SK-N-SH (cell line): ENCODE measurements around the gene KLF13. TPM values are rescaled to one million over a fixed set of nuclear protein-coding genes. Genes with fewer than 3 reads are reported as not detected.

ENCODE experiments used
- CTCF ChIA-PET: fragments of 300-600, 350-600 bp; formaldehyde crosslinking; extraction: SDS; loops from one replicate; lab custom pipeline; 2021; lab: Yijun Ruan, JAX
- POLR2A ChIA-PET: fragments of 350-600 bp; sonication (Branson Sonifier 250); formaldehyde crosslinking; extraction: SDS; loops from one replicate; lab custom pipeline; 2020; ENCODE audit warnings: antibody characterized with exemption, inconsistent platforms; lab: Yijun Ruan, JAX
- DNase-seq: peaks from one replicate; pipeline ENCODE4 v3.0.0; 2012
- H2AFZ ChIP-seq: fragments of 200-600 bp; sonication (generic); 2 replicates; pipeline ENCODE4 v1.8.1; 2016; ENCODE audit warnings: antibody characterized with exemption, mild to moderate bottlenecking, low read depth
- H3F3A ChIP-seq: fragments of 200-600 bp; sonication (generic); replicated peaks from 2 replicates; pipeline ENCODE3; 2016; ENCODE audit warnings: antibody characterized with exemption, mild to moderate bottlenecking; ENCODE audit not compliant: insufficient read depth
- H3K27ac ChIP-seq, 2 experiments: fragments of 200-500 bp in 1 of 2; fragments of 200-600 bp in 1 of 2; sonication (Bioruptor generic) in 1 of 2; sonication (generic), shearing (Covaris generic) in 1 of 2; 2 replicates each; pipeline versions ENCODE4 v1.5.1 to v1.6.1; 2014 to 2016; ENCODE audit warnings: low read depth in 2 of 2, inconsistent platforms in 1 of 2, low read length in 1 of 2, mild to moderate bottlenecking in 1 of 2, mixed read lengths in 1 of 2
- H3K27me3 ChIP-seq: fragments of 200-600 bp; sonication (generic), shearing (Covaris generic); 2 replicates; pipeline ENCODE4 v1.6.1; 2016; ENCODE audit warnings: mixed run types; ENCODE audit not compliant: insufficient read depth
- H3K36me3 ChIP-seq, 2 experiments: fragments of 200-500 bp in 1 of 2; fragments of 200-600 bp in 1 of 2; sonication (Bioruptor generic) in 1 of 2; sonication (generic) in 1 of 2; replicated peaks in 1 of 2; 2 replicates each; pipeline versions ENCODE3 to v1.5.1; 2014 to 2016; ENCODE audit warnings: low read length in 1 of 2, mild to moderate bottlenecking in 1 of 2; ENCODE audit not compliant: insufficient read depth in 2 of 2, control insufficient read depth in 1 of 2
- H3K4me1 ChIP-seq, 2 experiments: fragments of 200-500 bp in 1 of 2; fragments of 200-600 bp in 1 of 2; sonication (Bioruptor generic) in 1 of 2; sonication (generic), shearing (Covaris generic) in 1 of 2; 2 replicates each; pipeline versions ENCODE4 v1.5.1 to v1.6.1; 2014 to 2016; ENCODE audit warnings: low read depth in 1 of 2, low read length in 1 of 2, mixed run types in 1 of 2; ENCODE audit not compliant: insufficient read depth in 2 of 2, control insufficient read depth in 1 of 2
- H3K4me2 ChIP-seq: fragments of 200-600 bp; sonication (generic), shearing (Covaris generic); 2 replicates; pipeline ENCODE4 v1.6.1; 2017; ENCODE audit warnings: mixed run types
- H3K4me3 ChIP-seq, 2 experiments: fragments of 200-500 bp in 1 of 2; fragments of 200-600 bp in 1 of 2; sonication (Bioruptor generic) in 1 of 2; sonication (generic), shearing (Covaris generic) in 1 of 2; 2 replicates each; pipeline versions ENCODE4 v1.5.1 to v1.8.1; 2014 to 2016; ENCODE audit warnings: low read depth in 2 of 2, inconsistent platforms in 1 of 2, low read length in 1 of 2, mild to moderate bottlenecking in 1 of 2, mixed read lengths in 1 of 2, moderate library complexity in 1 of 2
- H3K79me2 ChIP-seq: fragments of 200-600 bp; sonication (generic); 2 replicates; pipeline ENCODE4 v1.8.1; 2017; ENCODE audit warnings: mild to moderate bottlenecking; ENCODE audit not compliant: insufficient read depth
- H3K9ac ChIP-seq: fragments of 200-600 bp; sonication (generic); 2 replicates; pipeline ENCODE4 v1.6.1; 2017; ENCODE audit warnings: mixed run types
- H3K9me2 ChIP-seq: fragments of 200-600 bp; sonication (generic); 2 replicates; pipeline ENCODE4 v1.6.1; 2017; ENCODE audit warnings: mixed run types
- H3K9me3 ChIP-seq: fragments of 200-600 bp; sonication (generic); 2 replicates; pipeline ENCODE4 v1.6.1; 2017; ENCODE audit warnings: mixed run types, mild to moderate bottlenecking, moderate library complexity
- H4K20me1 ChIP-seq: fragments of 200-600 bp; sonication (generic); 2 replicates; pipeline ENCODE4 v1.6.1; 2017; ENCODE audit warnings: mild to moderate bottlenecking, mixed run types; ENCODE audit not compliant: insufficient read depth
- EP300 ChIP-seq, 2 experiments: IDR thresholded peaks; 2 replicates each; pipeline versions ENCODE4 v1.4.0 to v1.6.1; 2012; ENCODE audit warnings: borderline replicate concordance in 1 of 2, low read depth in 1 of 2, low read length in 1 of 2
- EZH2phosphoT487 ChIP-seq: fragments of 200-600 bp; sonication (generic); IDR thresholded peaks from 2 replicates; pipeline ENCODE4 v1.6.1; 2017; ENCODE audit warnings: low read depth, mixed run types, mild to moderate bottlenecking, antibody characterized with exemption, moderate library complexity, borderline replicate concordance
- FOSL2 ChIP-seq: IDR thresholded peaks from 2 replicates; pipeline ENCODE4 v1.4.0; 2012; ENCODE audit warnings: low read depth, mild to moderate bottlenecking, moderate library complexity, borderline replicate concordance
- FOXJ3 ChIP-seq: sonication (generic); formaldehyde crosslinking; IDR thresholded peaks from 2 replicates; pipeline ENCODE4 v1.5.1; 2020; ENCODE audit warnings: mild to moderate bottlenecking, missing genetic modification reagents
- FOXM1 ChIP-seq: IDR thresholded peaks from 2 replicates; pipeline ENCODE4 v1.4.0; 2012; ENCODE audit warnings: low read depth, mild to moderate bottlenecking
- GATA2 ChIP-seq: sonication (generic); formaldehyde crosslinking; IDR thresholded peaks from 2 replicates; pipeline ENCODE4 v1.5.0; 2020; ENCODE audit warnings: mild to moderate bottlenecking, missing genetic modification reagents
- JUND ChIP-seq: IDR thresholded peaks from 2 replicates; pipeline ENCODE4 v1.4.0; 2012
- MEF2A ChIP-seq: IDR thresholded peaks from 2 replicates; pipeline ENCODE4 v1.4.0; 2012; ENCODE audit warnings: low read depth, borderline replicate concordance
- MXI1 ChIP-seq: IDR thresholded peaks from 2 replicates; pipeline ENCODE4 v1.6.1; 2012; ENCODE audit warnings: mild to moderate bottlenecking, low read depth, low read length, improper control_type of control experiment
- NRF1 ChIP-seq: IDR thresholded peaks from 2 replicates; pipeline ENCODE4 v1.6.1; 2012; ENCODE audit warnings: low read depth, mild to moderate bottlenecking, low read length
- POLR2AphosphoS5 ChIP-seq: IDR thresholded peaks from 2 replicates; pipeline ENCODE4 v1.6.1; 2012; ENCODE audit warnings: low read depth, low read length
- RAD21 ChIP-seq: IDR thresholded peaks from 2 replicates; pipeline ENCODE4 v1.6.1; 2012; ENCODE audit warnings: mild to moderate bottlenecking, low read length
- RCOR1 ChIP-seq: fragments of 150-350 bp; IDR thresholded peaks from 2 replicates; pipeline ENCODE4 v1.6.1; 2017; ENCODE audit warnings: antibody characterized with exemption, low read length
- RFX5 ChIP-seq: IDR thresholded peaks from 2 replicates; pipeline ENCODE4 v1.6.1; 2012; ENCODE audit warnings: mild to moderate bottlenecking, improper control_type of control experiment, low read length
- SIN3A ChIP-seq: IDR thresholded peaks from 2 replicates; pipeline ENCODE4 v1.6.1; 2012; ENCODE audit warnings: low read depth, mild to moderate bottlenecking, low read length, moderate library complexity, borderline replicate concordance
- TEAD4 ChIP-seq: IDR thresholded peaks from 2 replicates; pipeline ENCODE4 v1.4.0; 2012; ENCODE audit warnings: mild to moderate bottlenecking, borderline replicate concordance; ENCODE audit not compliant: insufficient read depth
- YY1 ChIP-seq: IDR thresholded peaks from 2 replicates; pipeline ENCODE4 v1.4.0; 2012; ENCODE audit warnings: low read depth, mild to moderate bottlenecking
- WGBS: methylation state at CpG from one replicate; pipeline ENCODE4 v1.1.6; 2017; ENCODE audit warnings: low lambda C conversion rate; 5-methylcytosine and 5-hydroxymethylcytosine counted together
- polyA plus RNA-seq, 3 experiments: library from polyadenylated mRNA; depleted of rRNA; stranded (reverse); fragments of >200 nt; gene quantifications; 2 replicates each; pipeline ENCODE4 v1.2.3, GENCODE V29; 2012
- TF ChIP-seq, protein P1 (sequence below): fragments of 150-350 bp; IDR thresholded peaks from 2 replicates; pipeline ENCODE4 v1.6.1; 2016; ENCODE audit warnings: mild to moderate bottlenecking, low read depth, low read length
- TF ChIP-seq, protein P2 (sequence below): IDR thresholded peaks from 2 replicates; pipeline ENCODE4 v1.4.0; 2012; ENCODE audit warnings: low read depth, borderline replicate concordance
- TF ChIP-seq, protein P3 (sequence below): IDR thresholded peaks from 2 replicates; pipeline ENCODE4; 2012
- TF ChIP-seq, protein P4 (sequence below): fragments of 150-350 bp; IDR thresholded peaks from 2 replicates; pipeline ENCODE4 v1.6.1; 2017; ENCODE audit warnings: antibody characterized with exemption, low read length, low read depth, borderline replicate concordance

Gene KLF13
- polyA plus RNA-seq, 1 of the 3 experiments (the other 2 are of a cell fraction), result 7.1 TPM

DNA sequence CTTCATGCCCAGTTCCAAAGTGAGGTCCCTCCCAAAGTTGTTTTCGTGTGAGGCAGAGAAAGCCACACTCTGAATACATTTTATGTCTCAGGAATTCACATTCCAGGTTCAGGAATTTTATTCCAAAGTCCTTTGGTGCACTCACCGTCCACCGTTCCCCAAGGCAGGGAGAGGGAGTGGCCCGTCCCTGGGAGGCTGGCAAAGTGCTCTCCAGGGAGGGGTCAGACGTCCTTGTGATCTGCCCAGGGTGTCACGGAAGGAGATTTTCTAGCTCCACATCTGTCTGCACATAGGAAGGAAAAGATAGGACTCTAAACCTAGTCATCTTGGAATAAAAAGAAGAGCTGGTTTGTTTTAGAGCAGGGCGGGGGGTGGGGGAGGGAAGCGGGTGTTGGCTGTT is 47.9 kb downstream of the KLF13 start:
- H4K20me1 ChIP-seq, result no peaks in the 10 kb centered on the region
- WGBS, result 87% methylated on average over 8 of the region's 8 CpGs
- no peak for DNase-seq
- no peak overlapping the region for H3K9ac ChIP-seq
- no peaks in the 10 kb centered on the region for H3K27me3 ChIP-seq
- ChIA-PET POLR2A (no interaction called here), CTCF (no interaction called here)
- no peak overlapping the region for H3K27ac ChIP-seq
- TF ChIP-seq, protein P1, sequence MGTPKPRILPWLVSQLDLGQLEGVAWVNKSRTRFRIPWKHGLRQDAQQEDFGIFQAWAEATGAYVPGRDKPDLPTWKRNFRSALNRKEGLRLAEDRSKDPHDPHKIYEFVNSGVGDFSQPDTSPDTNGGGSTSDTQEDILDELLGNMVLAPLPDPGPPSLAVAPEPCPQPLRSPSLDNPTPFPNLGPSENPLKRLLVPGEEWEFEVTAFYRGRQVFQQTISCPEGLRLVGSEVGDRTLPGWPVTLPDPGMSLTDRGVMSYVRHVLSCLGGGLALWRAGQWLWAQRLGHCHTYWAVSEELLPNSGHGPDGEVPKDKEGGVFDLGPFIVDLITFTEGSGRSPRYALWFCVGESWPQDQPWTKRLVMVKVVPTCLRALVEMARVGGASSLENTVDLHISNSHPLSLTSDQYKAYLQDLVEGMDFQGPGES, result no peak
- TF ChIP-seq FOSL2, result no peak
- TF ChIP-seq, protein P2, sequence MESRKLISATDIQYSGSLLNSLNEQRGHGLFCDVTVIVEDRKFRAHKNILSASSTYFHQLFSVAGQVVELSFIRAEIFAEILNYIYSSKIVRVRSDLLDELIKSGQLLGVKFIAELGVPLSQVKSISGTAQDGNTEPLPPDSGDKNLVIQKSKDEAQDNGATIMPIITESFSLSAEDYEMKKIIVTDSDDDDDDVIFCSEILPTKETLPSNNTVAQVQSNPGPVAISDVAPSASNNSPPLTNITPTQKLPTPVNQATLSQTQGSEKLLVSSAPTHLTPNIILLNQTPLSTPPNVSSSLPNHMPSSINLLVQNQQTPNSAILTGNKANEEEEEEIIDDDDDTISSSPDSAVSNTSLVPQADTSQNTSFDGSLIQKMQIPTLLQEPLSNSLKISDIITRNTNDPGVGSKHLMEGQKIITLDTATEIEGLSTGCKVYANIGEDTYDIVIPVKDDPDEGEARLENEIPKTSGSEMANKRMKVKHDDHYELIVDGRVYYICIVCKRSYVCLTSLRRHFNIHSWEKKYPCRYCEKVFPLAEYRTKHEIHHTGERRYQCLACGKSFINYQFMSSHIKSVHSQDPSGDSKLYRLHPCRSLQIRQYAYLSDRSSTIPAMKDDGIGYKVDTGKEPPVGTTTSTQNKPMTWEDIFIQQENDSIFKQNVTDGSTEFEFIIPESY, result no peak
- TF ChIP-seq SIN3A, result no peak
- TF ChIP-seq GATA2 (CRISPR knock-in tag), result no peak
- no peak for TF ChIP-seq JUND
- TF ChIP-seq RAD21, result no peak
- TF ChIP-seq POLR2AphosphoS5, result no peak
- TF ChIP-seq EZH2phosphoT487, result no peak
- TF ChIP-seq RCOR1, result no peak
- no peak for TF ChIP-seq TEAD4
- TF ChIP-seq FOXM1, result no peak
- no peak for TF ChIP-seq FOXJ3
- TF ChIP-seq MXI1, result no peak
- TF ChIP-seq RFX5, result no peak
- no peak for TF ChIP-seq NRF1
- no peak for TF ChIP-seq MEF2A
- H3F3A ChIP-seq, result no peaks in the 10 kb centered on the region
- H3K9me3 ChIP-seq, result no peaks in the 10 kb centered on the region
- no peaks in the 10 kb centered on the region for H3K36me3 ChIP-seq
- H3K79me2 ChIP-seq, result 0 out of 2 replicates have a peak, but pooled peaks cover 7% of the 10 kb centered on the region
- H3K9me2 ChIP-seq, result no peaks in the 10 kb centered on the region
- no peak overlapping the region for H3K4me3 ChIP-seq
- H2AFZ ChIP-seq, result no peak overlapping the region
- H3K4me2 ChIP-seq, result no peak overlapping the region
- H3K4me1 ChIP-seq, result peaks cover 0 to 49% of the 10 kb centered on the region in 2 experiments; a peak in 2 of 4 replicates

DNA sequence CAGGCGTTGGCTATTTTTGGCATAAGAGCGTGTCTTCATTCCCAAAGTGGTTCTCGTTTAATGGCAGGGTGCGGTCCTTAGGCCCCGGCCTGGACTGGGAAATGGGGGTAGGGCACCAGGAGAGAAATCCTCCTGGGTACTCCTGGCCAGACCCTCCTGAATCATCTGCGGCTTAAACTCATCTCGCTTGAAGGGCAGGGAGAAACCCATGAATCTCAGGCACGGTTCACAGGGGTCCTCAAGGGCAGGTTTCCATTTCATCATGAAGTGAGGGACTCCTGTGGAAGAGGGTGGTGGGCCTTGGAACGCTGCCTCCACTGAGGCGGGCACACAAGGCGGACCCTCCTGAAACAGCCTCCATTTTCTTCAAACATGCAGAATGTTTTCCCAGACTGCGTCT is 48.4 kb downstream of the KLF13 start:
- Histone ChIP-seq H3K79me2 (0 out of 2 replicates have a peak, but pooled peaks cover 7% of the 10 kb centered on the region), H3K9me3 (no peaks in the 10 kb centered on the region), H3K9me2 (no peaks in the 10 kb centered on the region), H3K27me3 (no peaks in the 10 kb centered on the region), H3K27ac (no peak overlapping the region), H2AFZ (no peak overlapping the region), H3K36me3 (no peaks in the 10 kb centered on the region), H3K4me2 (no peak overlapping the region), H3K4me1 (peaks cover 0 to 49% of the 10 kb centered on the region in 2 experiments; a peak in 2 of 4 replicates), H3K9ac (no peak overlapping the region), H4K20me1 (no peaks in the 10 kb centered on the region), H3F3A (no peaks in the 10 kb centered on the region), H3K4me3 (no peak overlapping the region)
- CTCF ChIA-PET, result no interaction called here
- POLR2A ChIA-PET, result no interaction called here
- 94% methylated on average over 12 of the region's 12 CpGs for WGBS
- TF ChIP-seq, protein P2, result no peak
- TF ChIP-seq YY1 (no peak), EP300 (IDR thresholded peaks at IDR 0.05; ENCODE audit: borderline replicate concordance in 1 of 2, low read depth in 1 of 2, low read length in 1 of 2) (no peak)
- TF ChIP-seq, protein P3, sequence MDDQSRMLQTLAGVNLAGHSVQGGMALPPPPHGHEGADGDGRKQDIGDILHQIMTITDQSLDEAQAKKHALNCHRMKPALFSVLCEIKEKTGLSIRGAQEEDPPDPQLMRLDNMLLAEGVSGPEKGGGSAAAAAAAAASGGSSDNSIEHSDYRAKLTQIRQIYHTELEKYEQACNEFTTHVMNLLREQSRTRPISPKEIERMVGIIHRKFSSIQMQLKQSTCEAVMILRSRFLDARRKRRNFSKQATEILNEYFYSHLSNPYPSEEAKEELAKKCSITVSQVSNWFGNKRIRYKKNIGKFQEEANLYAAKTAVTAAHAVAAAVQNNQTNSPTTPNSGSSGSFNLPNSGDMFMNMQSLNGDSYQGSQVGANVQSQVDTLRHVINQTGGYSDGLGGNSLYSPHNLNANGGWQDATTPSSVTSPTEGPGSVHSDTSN, result no peak
- TF ChIP-seq, protein P4, sequence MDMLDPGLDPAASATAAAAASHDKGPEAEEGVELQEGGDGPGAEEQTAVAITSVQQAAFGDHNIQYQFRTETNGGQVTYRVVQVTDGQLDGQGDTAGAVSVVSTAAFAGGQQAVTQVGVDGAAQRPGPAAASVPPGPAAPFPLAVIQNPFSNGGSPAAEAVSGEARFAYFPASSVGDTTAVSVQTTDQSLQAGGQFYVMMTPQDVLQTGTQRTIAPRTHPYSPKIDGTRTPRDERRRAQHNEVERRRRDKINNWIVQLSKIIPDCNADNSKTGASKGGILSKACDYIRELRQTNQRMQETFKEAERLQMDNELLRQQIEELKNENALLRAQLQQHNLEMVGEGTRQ, result no peak
- no peak for DNase-seq
